Pancreas (tissue), 10 donors: ENCODE data around the gene CEP170B. TPM values are rescaled to one million over a fixed set of nuclear protein-coding genes. Genes with fewer than 3 reads are reported as not detected.

ENCODE experiments used
- ATAC-seq, 4 donors: fragments of 200-7000 bp; cut with Tn5 transposase; one replicate each; pipeline versions ENCODE4 v1.8.0 to v1.9.1; 2020; ENCODE audit warnings: mild to moderate bottlenecking in 4 of 4, moderate library complexity in 4 of 4
- DNase-seq, 6 donors: peaks; one replicate each; pipeline ENCODE4 v3.0.0-alpha.2; 2020
- FAIRE-seq: peaks from 2 replicates; lab custom pipeline; 2012; peaks lifted over from hg19 to GRCh38; lab: Jason Lieb, UNC
- H3K27ac ChIP-seq, 4 donors: fragments of 200-600 bp; sonication (generic); 1 replicate in 3 of 4; 2 replicates in 1 of 4; pipeline versions ENCODE4 v1.5.0 to v1.8.0; 2020
- H3K27me3 ChIP-seq, 4 donors: fragments of 200-600 bp; one replicate each; pipeline ENCODE4 v1.8.0; 2021
- H3K36me3 ChIP-seq, 3 donors: fragments of 200-600 bp; sonication (generic) in 1 of 3; one replicate each; pipeline versions ENCODE4 v1.5.0 to v1.8.0; 2020 to 2021
- H3K4me1 ChIP-seq, 3 donors: fragments of 200-600 bp; one replicate each; pipeline ENCODE4 v1.8.0; 2021
- H3K4me3 ChIP-seq, 4 donors: fragments of 200-600 bp; sonication (generic) in 2 of 4; one replicate each; pipeline versions ENCODE4 v1.5.0 to v1.8.0; 2020 to 2021
- H3K9me3 ChIP-seq, 4 donors: fragments of 200-600 bp; one replicate each; pipeline ENCODE4 v1.8.0; 2021
- CTCF ChIP-seq, 4 donors: fragments of 200-600 bp; sonication (generic) in 3 of 4; IDR thresholded peaks; one replicate each; pipeline versions ENCODE4 v1.5.0 to v1.8.0; 2021; ENCODE audit warnings: antibody characterized with exemption in 4 of 4
- WGBS, 2 donors: extraction: QIAGEN DNeasy Blood & Tissue Kit; methylation state at CpG; one replicate each; pipeline ENCODE4 v1.1.7; 2013; 5-methylcytosine and 5-hydroxymethylcytosine counted together
- intact Hi-C, 3 donors: fragments of 100-400 bp; cut with DNase I; formaldehyde crosslinking; loops; one replicate each; pipeline versions ENCODE4 v1.11.1 to v1.14.2; 2022
- polyA plus RNA-seq, 2 donors: library from polyadenylated mRNA; stranded (reverse); fragments of 200-250 nt; gene quantifications; one replicate each; pipeline ENCODE4 v1.2.3, GENCODE V29; 2013
- total RNA-seq, 6 donors: library from RNA; stranded (reverse); fragmentation: NEBNext Ultra II Directional in 4 of 6; extraction: Animal tissue kit (Norgen Biotek cat#: 25700) in 4 of 6; gene quantifications; one replicate each; pipeline versions ENCODE4 v1.2.1 to v1.2.4, GENCODE V29; 2021 to 2023
- donor health status: healthy with polysubstance abuse.
- donor health status: DM: no; HTN: no; CAD: no; lungs with moderate emphysema.
- donor health status: DM: no; HTN: no; CAD: no.
- donor health status: control.
- donor health status: control.
- donor health status: Bipolar disorder and iron deficiency.
- donor health status: DM: yes; HTN: yes; CAD: no.
- donor health status: DM: no; HTN: no; CAD: no.
- donor health status: DM: no; HTN: no; CAD: no.
- donor health status: DM: yes; HTN: yes; CAD: no.

The CEP170B gene
- total and polyA plus RNA-seq, 8 donors: 17.7 to 43.8 (median 21.9) TPM

- peak in 4 of 6 donors; percentile 14 to 65 (median 44) for DNase-seq
Measured at GRCh38 chr14:104868060-104868740, 3.1 kb downstream of the CEP170B start.

GRCh38 chr14:104868811-104869572 lies 3.9 kb downstream of the CEP170B start:
- FAIRE-seq (no peak), ATAC-seq (no peak), DNase-seq (peak in 2 of 6 donors; percentile 45 to 61)
- Histone ChIP-seq H3K36me3 (no peaks in the 10 kb centered on the region), H3K27ac (no peak overlapping the region), H3K4me3 (no peak overlapping the region), H3K27me3 (no peaks in the 10 kb centered on the region), H3K9me3 (no peaks in the 10 kb centered on the region), H3K4me1 (peaks cover 0 to 14% (median 4%) of the 10 kb centered on the region in 3 donors)
- TF ChIP-seq CTCF (IDR thresholded peaks at IDR 0.05): no peak
- 91 to 92% methylated on average over 22 of the region's 22 CpGs for WGBS, 2 donors
- intact Hi-C loops: no loop called here

More at GRCh38 chr14:104868060-104868740, 3.1 kb downstream of the CEP170B start:
- no peak for ATAC-seq
- Histone ChIP-seq H3K27ac (no peak overlapping the region), H3K4me3 (no peak overlapping the region), H3K4me1 (peaks cover 0 to 14% (median 4%) of the 10 kb centered on the region in 3 donors), H3K9me3 (no peaks in the 10 kb centered on the region), H3K27me3 (no peaks in the 10 kb centered on the region), H3K36me3 (no peaks in the 10 kb centered on the region)
- WGBS, 2 donors: 88 to 91% methylated on average over 19 to 23 of the region's 23 CpGs
- FAIRE-seq: no peak
- no peak for TF ChIP-seq CTCF (IDR thresholded peaks at IDR 0.05)
- intact Hi-C loops: no loop called here

- H3K4me3 ChIP-seq: no peak overlapping the region
- no peaks in the 10 kb centered on the region for H3K27me3 ChIP-seq
- no peaks in the 10 kb centered on the region for H3K36me3 ChIP-seq
- H3K9me3 ChIP-seq: no peaks in the 10 kb centered on the region
- TF ChIP-seq CTCF (IDR thresholded peaks at IDR 0.05): no peak
- FAIRE-seq (no peak), ATAC-seq (no peak), DNase-seq (no peak)
- no peak overlapping the region for H3K27ac ChIP-seq
- H3K4me1 ChIP-seq: peaks cover 0 to 14% (median 4%) of the 10 kb centered on the region in 3 donors
- WGBS, 2 donors: 95 to 96% methylated on average over 18 of the region's 18 CpGs
- intact Hi-C loops: no loop called here
Measured at GRCh38 chr14:104869669-104870367, 4.8 kb downstream of the CEP170B start.

GRCh38 chr14:104870368-104871144 lies 5.5 kb downstream of the CEP170B start:
- peak in 4 of 6 donors; percentile 30 to 78 (median 63) for DNase-seq
- no peak for FAIRE-seq
- Histone ChIP-seq H3K27ac (no peak overlapping the region), H3K9me3 (no peaks in the 10 kb centered on the region), H3K4me3 (no peak overlapping the region), H3K36me3 (no peaks in the 10 kb centered on the region), H3K4me1 (peaks cover 0 to 14% (median 4%) of the 10 kb centered on the region in 3 donors), H3K27me3 (no peaks in the 10 kb centered on the region)
- TF ChIP-seq CTCF (IDR thresholded peaks at IDR 0.05): peak in 2 of 4 donors; percentile 10 to 36
- 72 to 73% methylated on average over 17 to 21 of the region's 21 CpGs for WGBS, 2 donors
- ATAC-seq: peak in 2 of 4 donors; percentile 25 to 54
- intact Hi-C loops: no loop called here
